GM18873 (cell line): ENCODE measurements around the gene SLC2A8.

Experiments used
- ATAC-seq: cut with Tn5 transposase; IDR thresholded peaks from one replicate; pipeline ENCODE4 v1.9.1; 2021; ENCODE audit warnings: mild to moderate bottlenecking, moderate library complexity, moderate number of reproducible peaks; ENCODE audit not compliant: unreplicated experiment, low FRiP score

The SLC2A8 gene

GRCh38 chr9:127451858-127452656 is 55.1 kb downstream of the SLC2A8 start:
- no peak for ATAC-seq

GRCh38 chr9:127452691-127453090 is 55.7 kb downstream of the SLC2A8 start:
- no peak for ATAC-seq

- no peak for ATAC-seq
Measured at GRCh38 chr9:127455324-127455992, 58.5 kb downstream of the SLC2A8 start.

- no peak for ATAC-seq
Measured at GRCh38 chr9:127457191-127457878, 60.4 kb downstream of the SLC2A8 start.
